Ishikawa (cell line): ENCODE measurements around the gene ANKRD13D.

Source experiments
- CEBPB ChIP-seq: IDR thresholded peaks from 2 replicates; pipeline ENCODE4 v1.6.1; 2012
- EP300 ChIP-seq: IDR thresholded peaks from 2 replicates; pipeline ENCODE4 v1.6.1; 2012; ENCODE audit warnings: borderline replicate concordance
- FOXM1 ChIP-seq: IDR thresholded peaks from 2 replicates; pipeline ENCODE4 v1.6.1; 2012; ENCODE audit warnings: low read depth, borderline replicate concordance
- MAX ChIP-seq: IDR thresholded peaks from 2 replicates; pipeline ENCODE4 v1.6.1; 2012
- NFIC ChIP-seq: IDR thresholded peaks from 2 replicates; pipeline ENCODE4 v1.6.1; 2012
- RAD21 ChIP-seq: IDR thresholded peaks from 2 replicates; pipeline ENCODE4 v1.6.1; 2012; ENCODE audit warnings: low read depth
- REST ChIP-seq: IDR thresholded peaks from 2 replicates; pipeline ENCODE4 v1.6.1; 2012; ENCODE audit warnings: low read depth, mild to moderate bottlenecking
- TAF1 ChIP-seq: IDR thresholded peaks from 2 replicates; pipeline ENCODE4 v1.6.1; 2012; ENCODE audit warnings: low read depth, mild to moderate bottlenecking
- TEAD4 ChIP-seq: IDR thresholded peaks from 2 replicates; pipeline ENCODE4 v1.6.1; 2012
- ZBTB7A ChIP-seq: IDR thresholded peaks from 2 replicates; pipeline ENCODE4 v1.6.1; 2012; ENCODE audit warnings: low read depth

- no peak for TF ChIP-seq ZBTB7A
- TF ChIP-seq RAD21: no peak
- TF ChIP-seq EP300: no peak
- no peak for TF ChIP-seq MAX
- TF ChIP-seq CEBPB: no peak
- no peak for TF ChIP-seq REST
- no peak for TF ChIP-seq TAF1
- no peak for TF ChIP-seq TEAD4
- no peak for TF ChIP-seq NFIC
- no peak for TF ChIP-seq FOXM1
These were observed 32.3 kb downstream of the ANKRD13D start for GRCh38 chr11:67321313-67321871.
